ENCODE data around the gene COLEC11. TPM values are rescaled to one million over a fixed set of nuclear protein-coding genes. Genes with fewer than 3 reads are reported as not detected.

Gene COLEC11
- total RNA-seq, 1 experiment from 2014 or later = 0.77 TPM

- ChIA-PET POLR2A (ENCODE audit: low non-redundant PET) (no interaction called here), CTCF (interaction anchor here (0.6 kb wide), 1 partner anchor 1948 kb away, joined by 6 read pairs; no protein-coding TSS in a partner anchor)
- TF ChIP-seq CTCF (conservative IDR thresholded peaks at IDR 0.05; ENCODE audit: low read depth, low read length) (no peak), EZH2 (IDR thresholded peaks at IDR 0.05; ENCODE audit: borderline replicate concordance, low read depth, low read length, poor library complexity, severe bottlenecking) (no peak)
- Histone ChIP-seq H3K4me1 (ENCODE audit: insufficient read depth, low read length, poor library complexity, severe bottlenecking) (no peaks in the 10 kb centered on the region), H3K27me3 (replicated peaks; ENCODE audit: insufficient read depth, low read depth, low read length, poor library complexity) (no peaks in the 10 kb centered on the region), H3K9me3 (ENCODE audit: low read depth, low read length, poor library complexity, severe bottlenecking) (no peaks in the 10 kb centered on the region), H3K27ac (ENCODE audit: low read depth, low read length, poor library complexity, severe bottlenecking) (no peak overlapping the region), H3K36me3 (ENCODE audit: insufficient read depth, low read length, poor library complexity, severe bottlenecking) (no peaks in the 10 kb centered on the region), H3K4me3 (ENCODE audit: low read depth, low read length, poor library complexity, severe bottlenecking) (no peak overlapping the region)
- intact Hi-C loops (cut with micrococcal nuclease; ENCODE audit: unreplicated experiment) = no loop called here
- no peak for DNase-seq (ENCODE audit: low spot score)
- BruUV-seq (replicated peaks) = no TSS peak
Observed at GRCh38 chr2:3641841-3642421, 47.0 kb downstream of the COLEC11 start.

GRCh38 chr2:3642521-3643215 lies 47.8 kb downstream of the COLEC11 start:
- Histone ChIP-seq H3K4me1 (ENCODE audit: insufficient read depth, low read length, poor library complexity, severe bottlenecking) (no peaks in the 10 kb centered on the region), H3K27me3 (replicated peaks; ENCODE audit: insufficient read depth, low read depth, low read length, poor library complexity) (no peaks in the 10 kb centered on the region), H3K9me3 (ENCODE audit: low read depth, low read length, poor library complexity, severe bottlenecking) (no peaks in the 10 kb centered on the region), H3K36me3 (ENCODE audit: insufficient read depth, low read length, poor library complexity, severe bottlenecking) (no peaks in the 10 kb centered on the region), H3K27ac (ENCODE audit: low read depth, low read length, poor library complexity, severe bottlenecking) (no peak overlapping the region), H3K4me3 (ENCODE audit: low read depth, low read length, poor library complexity, severe bottlenecking) (no peak overlapping the region)
- intact Hi-C loops (cut with micrococcal nuclease; ENCODE audit: unreplicated experiment) = no loop called here
- ChIA-PET POLR2A (ENCODE audit: low non-redundant PET) (no interaction called here), CTCF (interaction anchor here (0.6 kb wide), 1 partner anchor 1947 kb away, joined by 6 read pairs; no protein-coding TSS in a partner anchor)
- no peak for TF ChIP-seq EZH2 (IDR thresholded peaks at IDR 0.05; ENCODE audit: borderline replicate concordance, low read depth, low read length, poor library complexity, severe bottlenecking)
- TF ChIP-seq CTCF (conservative IDR thresholded peaks at IDR 0.05; ENCODE audit: low read depth, low read length) = no peak
- DNase-seq (ENCODE audit: low spot score) = no peak
- no TSS peak for BruUV-seq (replicated peaks)

GRCh38 chr2:3643371-3644245 lies 48.7 kb downstream of the COLEC11 start:
- ChIA-PET CTCF (no interaction called here), POLR2A (ENCODE audit: low non-redundant PET) (no interaction called here)
- intact Hi-C loops (cut with micrococcal nuclease; ENCODE audit: unreplicated experiment) = no loop called here
- Histone ChIP-seq H3K4me3 (ENCODE audit: low read depth, low read length, poor library complexity, severe bottlenecking) (no peak overlapping the region), H3K27ac (ENCODE audit: low read depth, low read length, poor library complexity, severe bottlenecking) (no peak overlapping the region), H3K9me3 (ENCODE audit: low read depth, low read length, poor library complexity, severe bottlenecking) (no peaks in the 10 kb centered on the region), H3K4me1 (ENCODE audit: insufficient read depth, low read length, poor library complexity, severe bottlenecking) (no peaks in the 10 kb centered on the region), H3K27me3 (replicated peaks; ENCODE audit: insufficient read depth, low read depth, low read length, poor library complexity) (no peaks in the 10 kb centered on the region), H3K36me3 (ENCODE audit: insufficient read depth, low read length, poor library complexity, severe bottlenecking) (no peaks in the 10 kb centered on the region)
- BruUV-seq (replicated peaks) = no TSS peak
- no peak for DNase-seq (ENCODE audit: low spot score)
- TF ChIP-seq EZH2 (IDR thresholded peaks at IDR 0.05; ENCODE audit: borderline replicate concordance, low read depth, low read length, poor library complexity, severe bottlenecking) (no peak), CTCF (conservative IDR thresholded peaks at IDR 0.05; ENCODE audit: low read depth, low read length) (no peak)

Measured in A673 (cell line).